ENCODE results near the gene GBX2. TPM values are rescaled to one million over a fixed set of nuclear protein-coding genes. Genes with fewer than 3 reads are reported as not detected.

The GBX2 gene
- total and polyA plus RNA-seq, 2 donors (not counting 1 experiment from before 2014, with no cell fraction given): not detected

- Histone ChIP-seq H4K20me1 (ENCODE audit: control insufficient read depth, insufficient read depth, low read length, poor library complexity, severe bottlenecking) (no peaks in the 10 kb centered on the region), H3K9me3 (ENCODE audit: control extremely low read depth in 1 of 3, control insufficient read depth in 2 of 3, insufficient read depth in 1 of 3, low read length in 2 of 3) (peaks cover 0 to 39% (median 0%) of the 10 kb centered on the region in 3 donors), H3K4me2 (replicated peaks; ENCODE audit: low read depth, low read length, poor library complexity, severe bottlenecking) (no peak overlapping the region), H2AFZ (ENCODE audit: insufficient read depth, low read depth, low read length, poor library complexity, severe bottlenecking) (no peak overlapping the region), H3K36me3 (replicated peaks in 1 of 2; ENCODE audit: control extremely low read depth in 1 of 2, control insufficient read depth in 1 of 2, extremely low read depth in 1 of 2, insufficient read depth in 2 of 2, low read length in 1 of 2) (no peaks in the 10 kb centered on the region), H3K9ac (ENCODE audit: low read length) (no peak overlapping the region), H3K4me1 (ENCODE audit: control insufficient read depth in 2 of 2, insufficient read depth in 2 of 2, low read length in 2 of 2) (peaks cover 3 to 6% of the 10 kb centered on the region in 2 donors), H3K79me2 (ENCODE audit: control insufficient read depth, insufficient read depth, low read length) (no peaks in the 10 kb centered on the region), H3K27me3 (replicated peaks in 1 of 4; ENCODE audit: control extremely low read depth in 1 of 4, control insufficient read depth in 3 of 4, insufficient read depth in 4 of 4, low read length in 3 of 4) (peaks cover 0 to 86% (median 40%) of the 10 kb centered on the region in 4 experiments), H3K27ac (ENCODE audit: low read length in 2 of 2) (no peak overlapping the region), H3K4me3 (ENCODE audit: control extremely low read depth in 1 of 5, extremely low read depth in 1 of 5, insufficient read depth in 1 of 5, low read depth in 2 of 5, low read length in 4 of 5) (no peak overlapping the region)
- peaks cover 4% of the 10 kb centered on the region for H3K4me1 Mint-ChIP-seq
- ChIA-PET POLR2A (no interaction called here), CTCF (no interaction called here)
- peaks cover 67% of the 10 kb centered on the region for H3K27me3 Mint-ChIP-seq
- H3K4me3 Mint-ChIP-seq: no peak overlapping the region
- 8% methylated on average over 14 of the region's 23 CpGs for WGBS (ENCODE audit: insufficient coverage)
- intact Hi-C loops (cut with micrococcal nuclease): no loop called here
- DNase-seq (no peak), ATAC-seq (ENCODE audit: low read depth) (no peak)
- H3K27ac Mint-ChIP-seq: no peak overlapping the region
- TF ChIP-seq CTCF (IDR thresholded peaks at IDR 0.05) (no peak), EZH2 (IDR thresholded peaks at IDR 0.05; ENCODE audit: borderline replicate concordance, insufficient read depth, low read depth, low read length, poor library complexity, severe bottlenecking) (no peak)
- no peaks in the 10 kb centered on the region for H3K9me3 Mint-ChIP-seq (ENCODE audit: insufficient read depth)
Observed at GRCh38 chr2:236173729-236174607, 5.8 kb upstream of the GBX2 start.

- Mint-ChIP-seq H3K4me1 (peaks cover under 1% of the 10 kb centered on the region), H3K4me3 (no peak overlapping the region), H3K27ac (no peak overlapping the region), H3K27me3 (peaks cover 67% of the 10 kb centered on the region), H3K9me3 (ENCODE audit: insufficient read depth) (no peaks in the 10 kb centered on the region)
- intact Hi-C loops (cut with micrococcal nuclease): no loop called here
- Histone ChIP-seq H2AFZ (ENCODE audit: insufficient read depth, low read depth, low read length, poor library complexity, severe bottlenecking) (no peak overlapping the region), H3K9me3 (ENCODE audit: control extremely low read depth in 1 of 3, control insufficient read depth in 2 of 3, insufficient read depth in 1 of 3, low read length in 2 of 3) (peaks cover 0 to 36% (median 0%) of the 10 kb centered on the region in 3 donors), H4K20me1 (ENCODE audit: control insufficient read depth, insufficient read depth, low read length, poor library complexity, severe bottlenecking) (no peaks in the 10 kb centered on the region), H3K4me2 (replicated peaks; ENCODE audit: low read depth, low read length, poor library complexity, severe bottlenecking) (no peak overlapping the region), H3K36me3 (replicated peaks in 1 of 2; ENCODE audit: control extremely low read depth in 1 of 2, control insufficient read depth in 1 of 2, extremely low read depth in 1 of 2, insufficient read depth in 2 of 2, low read length in 1 of 2) (no peaks in the 10 kb centered on the region), H3K4me1 (ENCODE audit: control insufficient read depth in 2 of 2, insufficient read depth in 2 of 2, low read length in 2 of 2) (peaks cover 0 to 2% of the 10 kb centered on the region in 2 donors), H3K9ac (ENCODE audit: low read length) (no peak overlapping the region), H3K27me3 (replicated peaks in 1 of 4; ENCODE audit: control extremely low read depth in 1 of 4, control insufficient read depth in 3 of 4, insufficient read depth in 4 of 4, low read length in 3 of 4) (peaks cover 0 to 84% (median 38%) of the 10 kb centered on the region in 4 experiments), H3K79me2 (ENCODE audit: control insufficient read depth, insufficient read depth, low read length) (no peaks in the 10 kb centered on the region), H3K4me3 (ENCODE audit: control extremely low read depth in 1 of 5, extremely low read depth in 1 of 5, insufficient read depth in 1 of 5, low read depth in 2 of 5, low read length in 4 of 5) (no peak overlapping the region), H3K27ac (ENCODE audit: low read length in 2 of 2) (no peak overlapping the region)
- no peak for DNase-seq
- TF ChIP-seq EZH2 (IDR thresholded peaks at IDR 0.05; ENCODE audit: borderline replicate concordance, insufficient read depth, low read depth, low read length, poor library complexity, severe bottlenecking) (no peak), CTCF (IDR thresholded peaks at IDR 0.05) (no peak)
- POLR2A ChIA-PET: no interaction called here
- ATAC-seq (ENCODE audit: low read depth): no peak
- WGBS (ENCODE audit: insufficient coverage): 17% methylated on average over 62 of the region's 62 CpGs
- CTCF ChIA-PET: no interaction called here
Observed at GRCh38 chr2:236173036-236173728, 5.0 kb upstream of the GBX2 start.

All from B cell (primary cell).